Measurements from ENCODE around the gene HDAC9. TPM values are rescaled to one million over a fixed set of nuclear protein-coding genes. Genes with fewer than 3 reads are reported as not detected.

Gene HDAC9
- total RNA-seq, 1 donor from 2014 or later = 27.6 TPM

DNA sequence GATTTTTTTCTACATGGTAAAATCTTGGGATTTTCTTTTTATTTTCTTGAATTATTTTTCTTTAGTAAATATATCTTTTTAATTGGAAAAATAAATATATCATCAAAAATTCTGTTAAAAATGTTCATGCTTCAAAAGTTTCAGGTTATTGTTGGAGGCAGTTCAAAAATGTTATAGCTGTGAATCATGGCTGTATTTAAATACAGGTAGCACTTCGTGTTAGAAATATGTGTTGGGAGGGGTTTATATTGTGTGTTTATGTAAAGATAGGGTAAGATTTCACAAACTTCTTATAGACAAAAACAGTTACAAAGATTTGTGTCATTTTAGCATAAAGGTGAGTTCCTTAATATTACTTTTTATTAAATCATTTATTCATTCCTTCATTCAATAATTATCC lies 60.4 kb downstream of the HDAC9 start:
- H3K9ac ChIP-seq (ENCODE audit: low read length) = no peak overlapping the region
- no peak overlapping the region for H3K4me3 ChIP-seq (ENCODE audit: insufficient read depth, low read depth, low read length)
- no peaks in the 10 kb centered on the region for H4K20me1 ChIP-seq (ENCODE audit: insufficient read depth, low read length)
- H3K9me3 ChIP-seq (ENCODE audit: insufficient read depth, low read depth, low read length) = no peaks in the 10 kb centered on the region
- peaks cover 37% of the 10 kb centered on the region for H3K4me1 ChIP-seq (ENCODE audit: insufficient read depth, low read length)
- no peaks in the 10 kb centered on the region for H3K36me3 ChIP-seq (ENCODE audit: insufficient read depth, low read length)
- TF ChIP-seq, protein P1, sequence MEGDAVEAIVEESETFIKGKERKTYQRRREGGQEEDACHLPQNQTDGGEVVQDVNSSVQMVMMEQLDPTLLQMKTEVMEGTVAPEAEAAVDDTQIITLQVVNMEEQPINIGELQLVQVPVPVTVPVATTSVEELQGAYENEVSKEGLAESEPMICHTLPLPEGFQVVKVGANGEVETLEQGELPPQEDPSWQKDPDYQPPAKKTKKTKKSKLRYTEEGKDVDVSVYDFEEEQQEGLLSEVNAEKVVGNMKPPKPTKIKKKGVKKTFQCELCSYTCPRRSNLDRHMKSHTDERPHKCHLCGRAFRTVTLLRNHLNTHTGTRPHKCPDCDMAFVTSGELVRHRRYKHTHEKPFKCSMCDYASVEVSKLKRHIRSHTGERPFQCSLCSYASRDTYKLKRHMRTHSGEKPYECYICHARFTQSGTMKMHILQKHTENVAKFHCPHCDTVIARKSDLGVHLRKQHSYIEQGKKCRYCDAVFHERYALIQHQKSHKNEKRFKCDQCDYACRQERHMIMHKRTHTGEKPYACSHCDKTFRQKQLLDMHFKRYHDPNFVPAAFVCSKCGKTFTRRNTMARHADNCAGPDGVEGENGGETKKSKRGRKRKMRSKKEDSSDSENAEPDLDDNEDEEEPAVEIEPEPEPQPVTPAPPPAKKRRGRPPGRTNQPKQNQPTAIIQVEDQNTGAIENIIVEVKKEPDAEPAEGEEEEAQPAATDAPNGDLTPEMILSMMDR (IDR thresholded peaks at IDR 0.05; ENCODE audit: insufficient read depth, low read depth, low read length) = no peak
- TF ChIP-seq EZH2 (IDR thresholded peaks at IDR 0.05; ENCODE audit: insufficient read depth, low read length) = no peak
- no peak for FAIRE-seq
- no peak overlapping the region for H3K4me2 ChIP-seq (ENCODE audit: low read length)
- no peaks in the 10 kb centered on the region for H3K36me3 Mint-ChIP-seq (ENCODE audit: low read depth, unreplicated experiment)
- DNase-seq (ENCODE audit: low read depth) = no peak
- no peaks in the 10 kb centered on the region for H3K9me3 Mint-ChIP-seq (ENCODE audit: unreplicated experiment)
- peaks cover 33% of the 10 kb centered on the region for H3K4me1 Mint-ChIP-seq (ENCODE audit: low read depth, unreplicated experiment)
- no peak overlapping the region for H3K27ac ChIP-seq (ENCODE audit: low read depth, low read length)
- no peak overlapping the region for H3K4me3 Mint-ChIP-seq (ENCODE audit: unreplicated experiment)
- no peaks in the 10 kb centered on the region for H3K27me3 Mint-ChIP-seq (ENCODE audit: low read depth, unreplicated experiment)
- peaks cover 10% of the 10 kb centered on the region for H3K79me2 ChIP-seq (ENCODE audit: insufficient read depth, low read length)
- H3K27me3 ChIP-seq (ENCODE audit: insufficient read depth, low read length) = no peaks in the 10 kb centered on the region
- H3K27ac Mint-ChIP-seq (ENCODE audit: unreplicated experiment) = no peak overlapping the region
- H2AFZ ChIP-seq (ENCODE audit: low read depth, low read length) = no peak overlapping the region

DNA sequence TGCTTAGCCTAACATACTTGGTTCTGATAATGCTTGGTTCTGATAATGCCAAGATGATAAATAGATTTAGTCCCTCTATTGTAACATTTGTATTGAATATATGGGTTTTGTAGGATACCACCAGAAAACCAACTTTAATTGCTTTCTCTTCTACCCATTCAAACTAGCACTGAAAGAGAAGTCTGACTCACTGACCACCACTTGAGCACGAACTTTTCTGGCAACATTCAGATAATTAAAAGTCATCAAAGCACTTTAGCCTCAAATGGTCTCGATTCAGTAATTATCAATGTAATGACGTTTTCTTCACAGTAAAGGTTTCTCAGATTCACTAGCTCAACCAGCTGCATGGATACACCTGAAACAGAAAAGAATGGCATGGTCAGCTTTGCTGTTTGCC lies 63.0 kb downstream of the HDAC9 start:
- Histone ChIP-seq H3K4me2 (ENCODE audit: low read length) (peak overlapping the region; percentile 1), H3K9ac (ENCODE audit: low read length) (no peak overlapping the region), H2AFZ (ENCODE audit: low read depth, low read length) (no peak overlapping the region), H3K36me3 (ENCODE audit: insufficient read depth, low read length) (no peaks in the 10 kb centered on the region), H3K4me1 (ENCODE audit: insufficient read depth, low read length) (peaks cover 28% of the 10 kb centered on the region), H3K9me3 (ENCODE audit: insufficient read depth, low read depth, low read length) (no peaks in the 10 kb centered on the region), H4K20me1 (ENCODE audit: insufficient read depth, low read length) (no peaks in the 10 kb centered on the region), H3K79me2 (ENCODE audit: insufficient read depth, low read length) (peaks cover 5% of the 10 kb centered on the region), H3K27ac (ENCODE audit: low read depth, low read length) (no peak overlapping the region), H3K4me3 (ENCODE audit: insufficient read depth, low read depth, low read length) (no peak overlapping the region), H3K27me3 (ENCODE audit: insufficient read depth, low read length) (no peaks in the 10 kb centered on the region)
- Mint-ChIP-seq H3K27me3 (ENCODE audit: low read depth, unreplicated experiment) (no peaks in the 10 kb centered on the region), H3K36me3 (ENCODE audit: low read depth, unreplicated experiment) (no peaks in the 10 kb centered on the region), H3K9me3 (ENCODE audit: unreplicated experiment) (no peaks in the 10 kb centered on the region), H3K4me1 (ENCODE audit: low read depth, unreplicated experiment) (peaks cover 30% of the 10 kb centered on the region), H3K27ac (ENCODE audit: unreplicated experiment) (no peak overlapping the region), H3K4me3 (ENCODE audit: unreplicated experiment) (no peak overlapping the region)
- DNase-seq (ENCODE audit: low read depth) (peak; percentile 68), FAIRE-seq (peak; percentile 97)
- TF ChIP-seq, protein P1 (IDR thresholded peaks at IDR 0.05; ENCODE audit: insufficient read depth, low read depth, low read length) = no peak
- no peak for TF ChIP-seq EZH2 (IDR thresholded peaks at IDR 0.05; ENCODE audit: insufficient read depth, low read length)

DNA sequence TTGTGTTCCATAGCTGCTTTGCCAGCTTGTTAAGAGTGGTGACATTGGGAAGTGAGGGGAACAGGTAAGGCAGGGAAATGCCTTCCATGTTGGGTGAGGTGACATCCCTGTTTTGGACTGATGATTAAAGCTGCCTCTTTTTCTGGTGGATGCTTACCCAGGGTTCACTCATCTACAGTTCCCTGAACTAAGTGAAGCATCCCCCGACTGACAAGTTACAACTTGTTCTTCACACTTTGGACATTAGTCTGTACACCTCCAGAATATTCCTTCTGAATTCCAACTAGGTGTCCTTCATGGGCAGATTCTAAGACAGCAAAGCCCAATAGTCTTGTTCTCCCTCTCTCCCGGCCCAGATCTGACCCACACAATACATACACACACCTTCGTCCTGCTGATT lies 63.4 kb downstream of the HDAC9 start:
- no peaks in the 10 kb centered on the region for H4K20me1 ChIP-seq (ENCODE audit: insufficient read depth, low read length)
- peaks cover 28% of the 10 kb centered on the region for H3K4me1 ChIP-seq (ENCODE audit: insufficient read depth, low read length)
- Mint-ChIP-seq H3K27me3 (ENCODE audit: low read depth, unreplicated experiment) (no peaks in the 10 kb centered on the region), H3K4me3 (ENCODE audit: unreplicated experiment) (no peak overlapping the region), H3K9me3 (ENCODE audit: unreplicated experiment) (no peaks in the 10 kb centered on the region), H3K36me3 (ENCODE audit: low read depth, unreplicated experiment) (no peaks in the 10 kb centered on the region), H3K27ac (ENCODE audit: unreplicated experiment) (no peak overlapping the region), H3K4me1 (ENCODE audit: low read depth, unreplicated experiment) (peaks cover 30% of the 10 kb centered on the region)
- H3K9ac ChIP-seq (ENCODE audit: low read length) = no peak overlapping the region
- H3K27ac ChIP-seq (ENCODE audit: low read depth, low read length) = no peak overlapping the region
- no peaks in the 10 kb centered on the region for H3K9me3 ChIP-seq (ENCODE audit: insufficient read depth, low read depth, low read length)
- H3K4me3 ChIP-seq (ENCODE audit: insufficient read depth, low read depth, low read length) = no peak overlapping the region
- H3K27me3 ChIP-seq (ENCODE audit: insufficient read depth, low read length) = no peaks in the 10 kb centered on the region
- no peak for DNase-seq (ENCODE audit: low read depth)
- H2AFZ ChIP-seq (ENCODE audit: low read depth, low read length) = no peak overlapping the region
- H3K79me2 ChIP-seq (ENCODE audit: insufficient read depth, low read length) = peaks cover 5% of the 10 kb centered on the region
- H3K4me2 ChIP-seq (ENCODE audit: low read length) = peak overlapping the region; percentile 1
- no peaks in the 10 kb centered on the region for H3K36me3 ChIP-seq (ENCODE audit: insufficient read depth, low read length)
- no peak for FAIRE-seq
- TF ChIP-seq EZH2 (IDR thresholded peaks at IDR 0.05; ENCODE audit: insufficient read depth, low read length) = no peak
- TF ChIP-seq, protein P1 (IDR thresholded peaks at IDR 0.05; ENCODE audit: insufficient read depth, low read depth, low read length) = no peak

All from astrocyte (in vitro differentiated cells and primary cell).